Nephron (organoid): ENCODE measurements around the gene SPINK4.

Source experiments
- H3K27ac Mint-ChIP-seq, 3 experiments: 2 replicates each; pipeline ENCODE4 v1.8.0; 2020; ENCODE audit warnings: mixed read lengths in 3 of 3, mild to moderate bottlenecking in 2 of 3, moderate library complexity in 1 of 3
- H3K27me3 Mint-ChIP-seq: 2 replicates; pipeline ENCODE4 v1.8.0; 2021; ENCODE audit warnings: low read depth, mild to moderate bottlenecking, moderate library complexity, mixed read lengths
- H3K36me3 Mint-ChIP-seq: 2 replicates; pipeline ENCODE4 v1.8.0; 2020; ENCODE audit warnings: low read depth, mixed read lengths
- H3K4me1 Mint-ChIP-seq: 2 replicates; pipeline ENCODE4 v1.8.0; 2020; ENCODE audit warnings: mixed read lengths
- H3K4me3 Mint-ChIP-seq, 3 experiments: 2 replicates each; pipeline ENCODE4 v1.8.0; 2020; ENCODE audit warnings: mild to moderate bottlenecking in 3 of 3, mixed read lengths in 3 of 3, moderate library complexity in 2 of 3
- H3K9me3 Mint-ChIP-seq: 2 replicates; pipeline ENCODE4 v1.8.0; 2020; ENCODE audit warnings: mixed read lengths
- CTCF ChIP-seq, 3 experiments: fragments of 200-600 bp; sonication (generic); IDR thresholded peaks; one replicate each; pipeline ENCODE4 v1.5.0; 2021; ENCODE audit warnings: antibody characterized with exemption in 3 of 3; ENCODE audit not compliant: unreplicated experiment in 3 of 3

SPINK4 gene

GRCh38 chr9:33246269-33246860, 6.4 kb downstream of the SPINK4 start:
- no peak overlapping the region for H3K27ac Mint-ChIP-seq
- no peak overlapping the region for H3K4me3 Mint-ChIP-seq
- H3K36me3 Mint-ChIP-seq = peaks cover 11% of the 10 kb centered on the region
- H3K27me3 Mint-ChIP-seq = no peaks in the 10 kb centered on the region
- H3K4me1 Mint-ChIP-seq = no peaks in the 10 kb centered on the region
- no peaks in the 10 kb centered on the region for H3K9me3 Mint-ChIP-seq
- TF ChIP-seq CTCF (IDR thresholded peaks at IDR 0.05; ENCODE audit: unreplicated experiment in 3 of 3) = no peak

- Mint-ChIP-seq H3K27ac (no peak overlapping the region), H3K27me3 (no peaks in the 10 kb centered on the region), H3K4me1 (no peaks in the 10 kb centered on the region), H3K9me3 (no peaks in the 10 kb centered on the region), H3K36me3 (peaks cover 23% of the 10 kb centered on the region), H3K4me3 (no peak overlapping the region)
- TF ChIP-seq CTCF (IDR thresholded peaks at IDR 0.05; ENCODE audit: unreplicated experiment in 3 of 3) = no peak
These were observed 8.6 kb downstream of the SPINK4 start for GRCh38 chr9:33248606-33249005.

GRCh38 chr9:33249087-33249658, 9.2 kb downstream of the SPINK4 start:
- no peak for TF ChIP-seq CTCF (IDR thresholded peaks at IDR 0.05; ENCODE audit: unreplicated experiment in 3 of 3)
- Mint-ChIP-seq H3K4me1 (no peaks in the 10 kb centered on the region), H3K36me3 (peaks cover 23% of the 10 kb centered on the region), H3K27ac (no peak overlapping the region), H3K27me3 (no peaks in the 10 kb centered on the region), H3K4me3 (no peak overlapping the region), H3K9me3 (no peaks in the 10 kb centered on the region)

GRCh38 chr9:33249983-33250382, 10.0 kb downstream of the SPINK4 start:
- Mint-ChIP-seq H3K4me3 (no peak overlapping the region), H3K4me1 (no peaks in the 10 kb centered on the region), H3K36me3 (peaks cover 31% of the 10 kb centered on the region), H3K9me3 (no peaks in the 10 kb centered on the region), H3K27ac (no peak overlapping the region), H3K27me3 (no peaks in the 10 kb centered on the region)
- no peak for TF ChIP-seq CTCF (IDR thresholded peaks at IDR 0.05; ENCODE audit: unreplicated experiment in 3 of 3)

GRCh38 chr9:33250458-33250995, 10.6 kb downstream of the SPINK4 start:
- Mint-ChIP-seq H3K27ac (no peak overlapping the region), H3K27me3 (no peaks in the 10 kb centered on the region), H3K9me3 (no peaks in the 10 kb centered on the region), H3K4me3 (no peak overlapping the region), H3K36me3 (peaks cover 34% of the 10 kb centered on the region), H3K4me1 (no peaks in the 10 kb centered on the region)
- no peak for TF ChIP-seq CTCF (IDR thresholded peaks at IDR 0.05; ENCODE audit: unreplicated experiment in 3 of 3)

- no peak overlapping the region for H3K27ac Mint-ChIP-seq
- peaks cover 43% of the 10 kb centered on the region for H3K36me3 Mint-ChIP-seq
- no peaks in the 10 kb centered on the region for H3K4me1 Mint-ChIP-seq
- H3K9me3 Mint-ChIP-seq = no peaks in the 10 kb centered on the region
- TF ChIP-seq CTCF (IDR thresholded peaks at IDR 0.05; ENCODE audit: unreplicated experiment in 3 of 3) = no peak
- H3K27me3 Mint-ChIP-seq = no peaks in the 10 kb centered on the region
- no peak overlapping the region for H3K4me3 Mint-ChIP-seq
These were observed 14.2 kb downstream of the SPINK4 start for GRCh38 chr9:33254211-33254610.
